K562 (cell line): Measurements from ENCODE around the gene CDKN2AIPNL. TPM values are rescaled to one million over a fixed set of nuclear protein-coding genes. Genes with fewer than 3 reads are reported as not detected.

Experiments
- BRD9 ChIP-seq: fragments of 450-650 bp; IDR thresholded peaks from 2 replicates; pipeline ENCODE4 v1.6.1; 2018; ENCODE audit warnings: low read depth; ENCODE audit not compliant: partially characterized antibody
- BRF1 ChIP-seq: IDR thresholded peaks from 3 replicates; pipeline ENCODE4 v1.6.1; 2011; ENCODE audit warnings: borderline replicate concordance, mild to moderate bottlenecking; ENCODE audit not compliant: insufficient read length; ENCODE audit errors: extremely low read depth
- CBX3 ChIP-seq, 2 experiments: IDR thresholded peaks; 1 replicate in 1 of 2; 2 replicates in 1 of 2; pipeline ENCODE4 v1.6.1; 2012; ENCODE audit warnings: inconsistent platforms in 2 of 2, low read length in 2 of 2, borderline replicate concordance in 1 of 2, control low read depth in 1 of 2
- ESRRB ChIP-seq: fragments of 250-450 bp; sonication (Bioruptor Pico); IDR thresholded peaks from 2 replicates; pipeline ENCODE4 v1.5.0; 2020; ENCODE audit warnings: mild to moderate bottlenecking, moderate library complexity, borderline replicate concordance
- ETV6 ChIP-seq, 3 experiments: fragments of 150-350 bp in 1 of 3; sonication (generic) in 1 of 3; formaldehyde crosslinking in 1 of 3; IDR thresholded peaks; 2 replicates each; pipeline versions ENCODE4 v1.6.1 to v1.8.0; 2014 to 2022; ENCODE audit warnings: borderline replicate concordance in 2 of 3, low read depth in 2 of 3, antibody characterized with exemption in 1 of 3, low read length in 1 of 3, mild to moderate bottlenecking in 1 of 3, missing genetic modification reagents in 1 of 3
- FOXP1 ChIP-seq: sonication (generic); formaldehyde crosslinking; IDR thresholded peaks from 2 replicates; pipeline ENCODE4 v1.8.0; 2022; ENCODE audit warnings: mild to moderate bottlenecking, missing genetic modification reagents
- JUND ChIP-seq, 2 experiments: IDR thresholded peaks; 2 replicates in 1 of 2; 3 replicates in 1 of 2; pipeline ENCODE4 v1.6.1; 2011; ENCODE audit warnings: borderline replicate concordance in 2 of 2, low read depth in 2 of 2, low read length in 2 of 2, improper control_type of control experiment in 1 of 2, missing biosample characterization in 1 of 2, missing genetic modification characterization in 1 of 2, missing genetic modification reagents in 1 of 2
- MAZ ChIP-seq, 2 experiments: fragments of 450-650 bp in 1 of 2; sonication (generic) in 1 of 2; formaldehyde crosslinking; IDR thresholded peaks in 1 of 2; conservative IDR thresholded peaks in 1 of 2; 2 replicates each; pipeline versions ENCODE4 v1.4.0 to v1.5.0; 2020; ENCODE audit warnings: mild to moderate bottlenecking in 1 of 2, missing genetic modification reagents in 1 of 2
- MLLT1 ChIP-seq, 2 experiments: fragments of 450-650 bp; IDR thresholded peaks; 2 replicates each; pipeline ENCODE4 v1.6.1; 2016
- MTA2 ChIP-seq: fragments of 450-650 bp; IDR thresholded peaks from 2 replicates; pipeline ENCODE4 v1.6.1; 2016; ENCODE audit warnings: low read depth
- NBN ChIP-seq: fragments of 450-650 bp; IDR thresholded peaks from 2 replicates; pipeline ENCODE4 v1.6.1; 2016; ENCODE audit warnings: low read depth, mild to moderate bottlenecking
- NFXL1 ChIP-seq: fragments of 450-650 bp; formaldehyde crosslinking; IDR thresholded peaks from 2 replicates; pipeline ENCODE4 v1.4.0; 2021; ENCODE audit warnings: mild to moderate bottlenecking
- PTBP1 ChIP-seq: fragments of 200-400 bp; formaldehyde crosslinking; IDR thresholded peaks from 2 replicates; pipeline ENCODE4 v1.6.1; 2017; ENCODE audit warnings: low read depth, low read length
- SNRNP70 ChIP-seq: fragments of 200-400 bp; formaldehyde crosslinking; optimal IDR thresholded peaks from 2 replicates; pipeline ENCODE3; 2017; ENCODE audit warnings: low read depth, low read length
- SRF ChIP-seq, 2 experiments: fragments of 250-450, 450-650 bp in 1 of 2; sonication (Bioruptor Pico) in 1 of 2; sonication (generic) in 1 of 2; formaldehyde crosslinking; IDR thresholded peaks; 2 replicates each; pipeline versions ENCODE4 v1.5.0 to v1.5.1; 2020 to 2022; ENCODE audit warnings: mild to moderate bottlenecking in 1 of 2, missing genetic modification reagents in 1 of 2
- XRCC3 ChIP-seq: fragments of 450-650 bp; IDR thresholded peaks from 2 replicates; pipeline ENCODE4 v1.6.1; 2017; ENCODE audit warnings: mild to moderate bottlenecking, moderate library complexity
- ZBTB17 ChIP-seq: fragments of 450-650 bp; formaldehyde crosslinking; IDR thresholded peaks from 2 replicates; pipeline ENCODE4 v1.4.0; 2020; ENCODE audit warnings: mild to moderate bottlenecking
- ZBTB9 ChIP-seq: fragments of 450-650 bp; formaldehyde crosslinking; IDR thresholded peaks from 2 replicates; pipeline ENCODE4 v1.4.0; 2020; ENCODE audit warnings: mild to moderate bottlenecking, moderate library complexity
- ZC3H4 ChIP-seq: sonication (generic); formaldehyde crosslinking; IDR thresholded peaks from 2 replicates; pipeline ENCODE4 v1.9.0; 2021; ENCODE audit warnings: missing genetic modification reagents, borderline replicate concordance
- ZNF408 ChIP-seq: fragments of 250-450 bp; sonication (Bioruptor Pico); IDR thresholded peaks from 2 replicates; pipeline ENCODE4 v1.4.0; 2020; ENCODE audit warnings: low read depth, mild to moderate bottlenecking, moderate library complexity
- ZNF436 ChIP-seq: fragments of 250-450, 450-650 bp; sonication (Bioruptor Pico); formaldehyde crosslinking; IDR thresholded peaks from 2 replicates; pipeline ENCODE4 v1.7.0; 2020; ENCODE audit warnings: mild to moderate bottlenecking
- ZNF639 ChIP-seq, 2 experiments: fragments of 200-800 bp in 1 of 2; sonication (Bioruptor generic) in 1 of 2; sonication (generic) in 1 of 2; formaldehyde crosslinking in 1 of 2; IDR thresholded peaks in 1 of 2; conservative IDR thresholded peaks in 1 of 2; 2 replicates each; pipeline versions ENCODE4 v1.5.0 to v1.6.1; 2016 to 2020; ENCODE audit warnings: missing compliant biosample characterization in 1 of 2, missing genetic modification characterization in 1 of 2, missing genetic modification reagents in 1 of 2
- polyA plus RNA-seq, 8 experiments: library from polyadenylated mRNA; depleted of rRNA in 4 of 8; stranded (reverse) in 5 of 8; unstranded in 3 of 8; fragments of >200 nt; fragmentation: Nextera tagmentation in 2 of 8; fragmentation: Illumina TruSeq in 1 of 8; extraction: Ambion mirVana in 2 of 8; extraction: Trizol in 1 of 8; gene quantifications; 2 replicates each; pipeline versions ENCODE4 v1.2.1 to v1.2.3, GENCODE V29; 2011 to 2014; ENCODE audit warnings: inconsistent platforms in 1 of 8, missing spikeins in 1 of 8
- total RNA-seq, 7 experiments: library from RNA; depleted of rRNA in 6 of 7; stranded (reverse); fragments of >200 nt in 6 of 7; fragmentation: Illumina TruSeq in 2 of 7; extraction: Trizol in 2 of 7; gene quantifications; 2 replicates each; pipeline versions ENCODE4 v1.2.1 to v1.2.3, GENCODE V29; 2011 to 2021; ENCODE audit warnings: low replicate concordance in 1 of 7

Gene CDKN2AIPNL
- total and polyA plus RNA-seq, 9 of the 15 experiments (the other 6 are each of a cell fraction or from before 2014, with no cell fraction given) = 19.9 to 46.9 (median 42.2) TPM

- TF ChIP-seq MLLT1 (IDR thresholded peaks at IDR 0.05) (peak in 1 of 2 experiments; percentile 35; a peak in 1 of 4 replicates), ESRRB (CRISPR knock-in tag) (no peak), BRD9 (no peak), MAZ (CRISPR knock-in tag; conservative IDR thresholded peaks at IDR 0.05 in 1 of 2, IDR thresholded peaks at IDR 0.05 in 1 of 2) (peak; percentile 92 to 96), SRF (CRISPR knock-in tag; IDR thresholded peaks at IDR 0.05) (peak in 1 of 2 experiments; percentile 70; a peak in 1 of 4 replicates), ZC3H4 (CRISPR knock-in tag) (no peak), ZNF408 (CRISPR knock-in tag) (no peak), FOXP1 (peak; percentile 97), MTA2 (no peak), NBN (0 out of 2 replicates have a peak, but pooled peaks have one; percentile 29), PTBP1 (0 out of 2 replicates have a peak, but pooled peaks have one; percentile 11), ZNF436 (CRISPR knock-in tag) (no peak), NFXL1 (CRISPR knock-in tag) (no peak), SNRNP70 (no peak), BRF1 (no peak), ZBTB9 (peak; percentile 41; the same call in 1 of the 2 replicates), ETV6 (IDR thresholded peaks at IDR 0.05; ENCODE audit: borderline replicate concordance in 1 of 2, low read depth in 2 of 2, low read length in 1 of 2) (0 out of 4 replicates have a peak, but pooled peaks of 1 of the 2 experiments have one; percentile 50), ETV6 (CRISPR knock-in tag; IDR thresholded peaks at IDR 0.05; ENCODE audit: borderline replicate concordance) (peak; percentile 40; the same call in 1 of the 2 replicates), ZNF639 (CRISPR knock-in tag; conservative IDR thresholded peaks at IDR 0.05 in 1 of 2, IDR thresholded peaks at IDR 0.05 in 1 of 2) (peak in 1 of 2 experiments; percentile 88; a peak in 2 of 4 replicates), ZBTB17 (CRISPR knock-in tag) (peak; percentile 60), CBX3 (IDR thresholded peaks at IDR 0.05; ENCODE audit: borderline replicate concordance in 1 of 2, low read length in 2 of 2) (peak in 1 of 2 experiments; percentile 67; a peak in 2 of 3 replicates), XRCC3 (no peak), JUND (IDR thresholded peaks at IDR 0.05; ENCODE audit: borderline replicate concordance, low read depth, low read length) (peak; percentile 64; the same call in 1 of the 2 replicates), JUND (tag; IDR thresholded peaks at IDR 0.05; ENCODE audit: borderline replicate concordance, low read depth, low read length) (no peak; the same call in 2 of the 3 replicates)
These were observed at the start of gene CDKN2AIPNL (continued) for GRCh38 chr5:134411546-134412266.
